HepG2 (cell line): ENCODE data around the gene THADA. TPM values are rescaled to one million over a fixed set of nuclear protein-coding genes. Genes with fewer than 3 reads are reported as not detected.

Experiments
- AGO2 ChIP-seq: fragments of 200-400 bp; formaldehyde crosslinking; optimal IDR thresholded peaks from 2 replicates; pipeline ENCODE3; 2017; ENCODE audit warnings: mild to moderate bottlenecking, low read depth, low read length, moderate library complexity
- ATAD3A ChIP-seq: sonication (generic); formaldehyde crosslinking; IDR thresholded peaks from 2 replicates; pipeline ENCODE4 v1.4.0; 2020; ENCODE audit warnings: missing genetic modification reagents
- CHD2 ChIP-seq: IDR thresholded peaks from 2 replicates; pipeline ENCODE4 v1.6.1; 2011; ENCODE audit warnings: low read depth, low read length, improper control_type of control experiment
- FOXO1 ChIP-seq: sonication (generic); formaldehyde crosslinking; IDR thresholded peaks from 2 replicates; pipeline ENCODE4 v1.4.0; 2020; ENCODE audit warnings: missing genetic modification reagents
- GABPA ChIP-seq, 2 experiments: IDR thresholded peaks; 2 replicates each; pipeline ENCODE4 v1.6.1; 2011 to 2016; ENCODE audit warnings: low read depth in 2 of 2, low read length in 1 of 2, missing biosample characterization in 1 of 2, missing genetic modification characterization in 1 of 2
- GABPB1 ChIP-seq: IDR thresholded peaks from 2 replicates; pipeline ENCODE4 v1.6.1; 2016; ENCODE audit warnings: mild to moderate bottlenecking, missing genetic modification reagents, moderate library complexity, missing compliant biosample characterization
- GZF1 ChIP-seq: sonication (generic); formaldehyde crosslinking; IDR thresholded peaks from 2 replicates; pipeline ENCODE4 v1.5.1; 2020; ENCODE audit warnings: mild to moderate bottlenecking, missing genetic modification reagents
- IRF1 ChIP-seq: sonication (generic); formaldehyde crosslinking; IDR thresholded peaks from 2 replicates; pipeline ENCODE4 v1.4.0; 2020; ENCODE audit warnings: low read depth, mild to moderate bottlenecking, missing genetic modification reagents
- MAX ChIP-seq: IDR thresholded peaks from 2 replicates; pipeline ENCODE4 v1.6.1; 2012; ENCODE audit warnings: inconsistent platforms
- MAZ ChIP-seq, 2 experiments: sonication (generic) in 1 of 2; formaldehyde crosslinking in 1 of 2; IDR thresholded peaks; 2 replicates each; pipeline versions ENCODE4 v1.5.0 to v1.6.1; 2012 to 2020; ENCODE audit warnings: low read depth in 2 of 2, mild to moderate bottlenecking in 2 of 2, borderline replicate concordance in 1 of 2, improper control_type of control experiment in 1 of 2, low read length in 1 of 2, missing genetic modification reagents in 1 of 2, moderate library complexity in 1 of 2
- PITX1 ChIP-seq: sonication (generic); formaldehyde crosslinking; IDR thresholded peaks from 2 replicates; pipeline ENCODE4 v1.5.1; 2020; ENCODE audit warnings: mild to moderate bottlenecking, missing genetic modification reagents
- SALL1 ChIP-seq: sonication (generic); formaldehyde crosslinking; IDR thresholded peaks from 2 replicates; pipeline ENCODE4 v1.8.0; 2022; ENCODE audit warnings: mild to moderate bottlenecking, missing genetic modification reagents
- SRY ChIP-seq: sonication (generic); formaldehyde crosslinking; IDR thresholded peaks from 2 replicates; pipeline ENCODE4 v1.8.0; 2022; ENCODE audit warnings: mild to moderate bottlenecking, missing genetic modification reagents
- ZBTB10 ChIP-seq: sonication (generic); formaldehyde crosslinking; IDR thresholded peaks from 2 replicates; pipeline ENCODE4 v1.4.0; 2020; ENCODE audit warnings: missing genetic modification reagents, borderline replicate concordance
- ZBTB7A ChIP-seq: sonication (generic); formaldehyde crosslinking; IDR thresholded peaks from 2 replicates; pipeline ENCODE4 v1.8.0; 2022; ENCODE audit warnings: mild to moderate bottlenecking, missing genetic modification reagents
- ZFX ChIP-seq: sonication (generic); formaldehyde crosslinking; IDR thresholded peaks from 2 replicates; pipeline ENCODE4 v1.4.0; 2020; ENCODE audit warnings: mild to moderate bottlenecking, low read depth, missing genetic modification reagents, moderate library complexity
- ZNF160 ChIP-seq: sonication (generic); formaldehyde crosslinking; IDR thresholded peaks from 2 replicates; pipeline ENCODE4 v1.8.0; 2022; ENCODE audit warnings: mild to moderate bottlenecking, inconsistent platforms, missing genetic modification reagents
- ZNF317 ChIP-seq: sonication (generic); formaldehyde crosslinking; IDR thresholded peaks from 2 replicates; pipeline ENCODE4 v1.5.0; 2020; ENCODE audit warnings: mild to moderate bottlenecking, missing genetic modification reagents
- ZNF572 ChIP-seq: sonication (generic); formaldehyde crosslinking; IDR thresholded peaks from 2 replicates; pipeline ENCODE4 v1.5.1; 2020; ENCODE audit warnings: mild to moderate bottlenecking, missing genetic modification reagents
- ZNF687 ChIP-seq: sonication (generic); formaldehyde crosslinking; IDR thresholded peaks from 2 replicates; pipeline ENCODE4 v1.5.1; 2020; ENCODE audit warnings: mild to moderate bottlenecking, missing genetic modification reagents, moderate library complexity
- polyA plus RNA-seq, 8 experiments: library from polyadenylated mRNA; depleted of rRNA in 3 of 8; stranded (reverse) in 7 of 8; unstranded in 1 of 8; fragments of >200 nt; fragmentation: Illumina TruSeq in 4 of 8; extraction: Trizol in 4 of 8; gene quantifications; 2 replicates each; pipeline versions ENCODE4 v1.2.1 to v1.2.3, GENCODE V29; 2011 to 2016; ENCODE audit warnings: low read depth in 4 of 8, missing spikeins in 1 of 8, mixed read lengths in 1 of 8; ENCODE audit not compliant: insufficient read depth in 1 of 8
- total RNA-seq, 5 experiments: library from RNA; depleted of rRNA; stranded (reverse); fragments of >200 nt; fragmentation: Illumina TruSeq; extraction: Trizol; gene quantifications; 2 replicates each; pipeline ENCODE4 v1.2.3, GENCODE V29; 2016; ENCODE audit warnings: low read depth in 1 of 5

THADA gene
- total and polyA plus RNA-seq, 2 of the 13 experiments (the other 11 are each of a cell fraction or from before 2014, with no cell fraction given): 12.7 to 21.7 TPM

GRCh38 chr2:43192744-43193651, 402.8 kb downstream of the THADA start (continued):
- no peak for TF ChIP-seq IRF1 (CRISPR knock-in tag)
- peak; percentile 38; the same call in 1 of the 2 replicates for TF ChIP-seq ZNF160
- peak; percentile 17; the same call in 1 of the 2 replicates for TF ChIP-seq GABPB1 (CRISPR knock-in tag)
- TF ChIP-seq ZNF317 (CRISPR knock-in tag): 0 out of 2 replicates have a peak, but pooled peaks have one; percentile 37
- peak; percentile 37; the same call in 1 of the 2 replicates for TF ChIP-seq ZBTB7A
- no peak for TF ChIP-seq GABPA (IDR thresholded peaks at IDR 0.05; ENCODE audit: low read depth, low read length)
- TF ChIP-seq GABPA (CRISPR knock-in tag; IDR thresholded peaks at IDR 0.05; ENCODE audit: low read depth): no peak
- TF ChIP-seq MAX: peak; percentile 32; the same call in 1 of the 2 replicates
- TF ChIP-seq ZNF572 (CRISPR knock-in tag): peak; percentile 37; the same call in 1 of the 2 replicates
- 0 out of 2 replicates have a peak, but pooled peaks have one; percentile 22 for TF ChIP-seq CHD2
- no peak for TF ChIP-seq ATAD3A
- peak; percentile 38 for TF ChIP-seq AGO2
- TF ChIP-seq MAZ (IDR thresholded peaks at IDR 0.05; ENCODE audit: borderline replicate concordance, low read depth, low read length): no peak
- TF ChIP-seq MAZ (CRISPR knock-in tag; IDR thresholded peaks at IDR 0.05; ENCODE audit: low read depth): 0 out of 2 replicates have a peak, but pooled peaks have one; percentile 13
- peak; percentile 65; the same call in 1 of the 2 replicates for TF ChIP-seq SRY (CRISPR knock-in tag)
- TF ChIP-seq ZFX: peak; percentile 47
- TF ChIP-seq SALL1 (CRISPR knock-in tag): peak; percentile 52
- TF ChIP-seq FOXO1 (CRISPR knock-in tag): peak; percentile 13; the same call in 1 of the 2 replicates
- no peak for TF ChIP-seq ZBTB10
- no peak; the same call in 1 of the 2 replicates for TF ChIP-seq PITX1 (CRISPR knock-in tag)
- TF ChIP-seq ZNF687 (CRISPR knock-in tag): peak; percentile 71
- no peak for TF ChIP-seq GZF1 (CRISPR knock-in tag)
